M059J (cell line): ENCODE results near the gene C11orf21. TPM values are rescaled to one million over a fixed set of nuclear protein-coding genes. Genes with fewer than 3 reads are reported as not detected.

Experiments used
- DNase-seq: peaks from one replicate; pipeline ENCODE4 v3.0.0-alpha.2; 2012; ENCODE audit warnings: low read depth
- total RNA-seq: library from RNA; depleted of rRNA; stranded (reverse); fragments of >200 nt; shearing (Covaris generic); gene quantifications from 2 replicates; pipeline ENCODE4 v1.2.3, GENCODE V29; 2014

C11orf21 gene
- total RNA-seq, 1 experiment from 2014 or later: not detected

- no peak for DNase-seq
Measured at GRCh38 chr11:2320568-2321310, 19.0 kb upstream of the C11orf21 start.

GRCh38 chr11:2319791-2320472 is 18.2 kb upstream of the C11orf21 start:
- no peak for DNase-seq

DNA sequence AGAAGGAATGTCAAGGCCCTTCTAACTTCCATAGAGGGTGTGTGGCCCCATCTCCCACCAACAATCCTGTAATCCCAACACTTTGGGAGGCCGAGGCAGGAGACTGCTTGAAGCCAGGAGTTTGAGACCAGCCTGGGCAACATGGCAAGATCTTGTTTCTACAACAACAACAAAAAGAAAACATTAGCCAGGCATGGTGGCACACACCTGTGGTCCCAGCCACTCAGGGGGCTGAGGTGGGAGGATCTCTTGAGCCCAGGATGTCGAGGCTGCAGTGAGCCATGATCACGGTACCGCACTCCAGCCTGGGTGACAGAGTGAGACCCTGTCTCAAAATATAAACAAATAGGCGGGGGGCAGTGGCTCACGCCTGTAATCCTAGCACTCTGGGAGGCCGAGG is 17.0 kb upstream of the C11orf21 start:
- DNase-seq: no peak

GRCh38 chr11:2318123-2318522 is 16.4 kb upstream of the C11orf21 start:
- no peak for DNase-seq

DNA sequence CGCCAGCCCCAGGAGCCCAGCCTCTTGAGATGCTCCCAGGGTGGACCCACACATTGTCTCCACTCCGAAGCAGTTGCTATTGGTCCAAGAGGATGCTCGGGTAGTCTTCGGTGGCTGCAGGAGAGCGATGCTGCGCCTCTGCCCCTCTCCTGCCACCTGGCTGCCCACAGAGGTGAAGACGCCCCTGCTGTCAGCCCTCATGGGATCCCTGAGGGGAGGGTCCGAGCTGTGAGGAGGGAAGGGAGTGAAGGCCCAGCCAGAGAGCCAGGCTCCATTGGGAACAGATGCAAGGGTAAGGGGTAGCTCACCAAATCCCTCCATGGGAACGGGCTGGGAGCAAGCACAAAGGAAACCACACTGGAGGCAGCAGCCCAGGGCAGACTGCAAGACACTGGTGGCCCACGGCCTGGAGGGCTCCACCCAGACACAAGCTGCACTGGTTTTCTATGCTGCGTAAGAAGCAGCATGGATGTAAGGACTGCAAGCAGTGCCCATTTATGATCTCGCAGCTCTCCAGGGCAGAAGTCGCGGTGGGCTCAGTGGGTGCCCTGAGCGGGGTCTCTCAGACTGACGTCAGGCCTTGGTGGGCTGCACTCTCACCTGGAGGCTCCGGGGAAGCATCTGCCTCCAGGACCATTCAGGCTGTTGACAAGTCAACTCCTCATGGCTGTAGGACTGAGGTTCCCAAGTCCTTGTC is 15.8 kb upstream of the C11orf21 start:
- DNase-seq: no peak

DNA sequence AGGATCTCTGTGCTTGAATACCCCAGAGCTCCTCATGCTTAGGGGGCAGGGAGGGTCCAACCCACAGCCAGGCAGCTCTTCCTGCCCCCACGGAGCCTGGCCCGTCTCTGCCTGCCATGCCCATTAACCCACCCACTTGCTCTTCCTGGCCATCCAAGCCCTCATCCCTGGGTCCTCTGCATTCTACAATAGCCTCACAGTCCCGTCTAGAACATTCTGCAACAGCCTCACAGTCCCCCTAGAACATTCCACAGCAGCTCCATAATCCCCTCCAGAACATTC is 15.2 kb upstream of the C11orf21 start:
- DNase-seq: no peak

DNA sequence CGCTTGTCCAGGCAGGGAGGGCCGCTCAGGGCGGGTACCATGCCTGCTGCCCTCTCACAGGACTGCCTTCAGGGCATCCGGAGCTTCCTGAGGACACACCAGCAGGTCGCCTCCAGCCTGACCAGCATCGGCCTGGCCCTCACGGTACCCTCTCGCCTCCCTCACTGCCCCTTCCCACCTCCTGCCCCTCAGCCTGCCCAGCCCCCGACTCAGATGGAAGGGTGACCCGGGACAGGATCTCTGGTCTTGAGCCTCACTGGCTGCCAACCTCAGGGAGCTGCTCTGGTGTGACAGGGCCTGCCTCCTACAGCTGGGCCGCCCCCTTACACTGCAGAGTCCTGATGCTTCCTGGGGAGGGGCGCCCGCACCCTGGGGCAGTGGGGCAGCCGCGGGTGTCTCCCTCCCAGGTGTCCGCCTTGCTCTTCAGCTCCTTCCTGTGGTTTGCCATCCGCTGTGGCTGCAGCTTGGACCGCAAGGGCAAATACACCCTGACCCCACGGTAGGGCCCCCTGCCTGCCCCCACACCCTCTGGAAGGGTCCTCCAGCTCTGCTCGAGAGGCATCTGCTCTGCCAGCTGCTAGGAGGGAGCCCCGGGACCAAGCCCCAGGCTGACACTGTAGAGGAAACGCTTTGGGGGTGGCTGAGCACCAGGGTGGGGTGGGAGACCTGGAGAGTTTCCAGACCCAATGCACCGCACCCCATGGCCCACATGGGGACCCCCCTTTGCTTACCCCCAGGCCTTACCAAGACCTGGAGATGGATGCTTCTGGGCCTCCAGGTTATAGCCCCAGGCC is 14.6 kb upstream of the C11orf21 start:
- no peak for DNase-seq

DNA sequence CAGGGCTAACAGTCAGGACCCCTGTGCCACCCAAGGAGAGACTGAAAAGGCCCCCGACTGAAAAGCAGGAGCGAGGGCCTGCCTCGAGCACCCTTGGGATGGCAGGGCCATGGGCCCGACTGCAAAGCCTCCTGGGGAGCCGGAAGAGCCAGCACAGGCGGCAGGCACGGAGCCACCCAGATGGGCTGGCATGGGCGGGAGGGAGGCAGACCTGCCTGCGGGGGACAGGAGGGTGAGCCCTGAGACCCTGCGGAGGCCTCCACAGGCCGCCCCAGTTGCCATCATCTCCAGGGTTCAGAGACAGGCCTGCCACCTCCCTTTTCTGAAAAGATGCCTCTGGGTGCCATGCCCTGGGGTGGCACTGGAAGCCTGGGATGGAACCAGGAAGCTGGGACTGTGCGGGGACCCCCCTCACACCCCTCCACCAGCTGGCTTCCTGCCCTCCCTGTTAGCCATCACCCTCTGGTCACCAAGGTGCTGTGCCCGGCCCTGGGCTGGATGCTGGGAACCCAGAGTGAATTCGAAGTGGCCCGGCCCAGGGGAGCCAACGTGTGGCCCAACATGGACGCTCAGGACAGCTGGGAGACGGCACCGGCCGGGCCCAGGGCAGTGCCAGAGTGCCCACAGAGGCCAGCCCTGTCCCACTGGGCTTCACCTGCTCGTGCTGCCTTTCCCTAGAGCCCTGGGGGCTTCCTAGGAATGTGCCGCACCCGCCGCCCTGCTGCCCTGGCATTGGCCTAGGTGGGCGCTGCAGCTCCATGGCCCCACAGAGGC is 13.9 kb upstream of the C11orf21 start:
- DNase-seq: no peak

DNA sequence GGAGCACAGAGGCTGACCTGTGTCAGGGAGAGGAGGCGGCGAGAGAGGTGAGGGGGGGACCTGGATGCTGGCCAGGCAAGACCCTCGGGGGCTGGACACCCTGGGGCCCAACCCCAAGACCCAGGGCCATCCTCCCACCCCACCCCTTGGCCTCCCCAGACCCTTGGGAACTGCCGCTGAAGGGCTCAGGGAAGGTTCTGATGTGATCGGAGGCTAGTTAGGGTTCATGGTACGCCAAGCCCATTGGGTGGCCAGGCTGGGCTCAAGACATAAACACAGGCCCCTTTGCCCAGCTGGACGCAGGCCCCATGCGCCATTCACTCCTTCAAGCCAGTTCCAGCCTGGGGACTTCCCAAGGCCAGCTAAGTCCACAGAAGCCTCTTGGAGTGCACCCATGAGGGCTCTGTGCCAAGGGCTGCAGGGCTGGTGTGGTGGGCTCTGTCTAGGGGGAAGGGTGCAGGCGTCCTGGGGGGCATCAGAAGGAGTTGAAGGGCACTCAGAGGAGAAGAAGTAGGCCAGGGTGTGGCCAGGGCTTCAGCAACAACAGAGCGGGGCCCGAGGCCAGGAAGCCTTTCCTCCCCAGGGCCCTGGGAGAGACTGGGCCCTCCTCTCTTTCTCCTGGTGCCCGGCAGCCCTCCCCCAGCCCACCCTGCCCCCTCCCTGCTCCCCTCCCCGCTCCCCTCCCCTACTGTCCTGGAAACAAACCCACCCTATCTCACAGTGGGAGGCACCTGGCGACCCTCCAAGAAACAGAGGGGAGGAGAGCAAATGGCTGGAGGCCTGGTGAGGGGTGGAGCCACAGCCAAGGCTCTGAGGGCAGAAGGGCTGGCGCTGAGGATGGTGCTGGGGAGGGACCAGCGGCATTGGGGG is 13.0 kb upstream of the C11orf21 start:
- peak; percentile 42 for DNase-seq

DNA sequence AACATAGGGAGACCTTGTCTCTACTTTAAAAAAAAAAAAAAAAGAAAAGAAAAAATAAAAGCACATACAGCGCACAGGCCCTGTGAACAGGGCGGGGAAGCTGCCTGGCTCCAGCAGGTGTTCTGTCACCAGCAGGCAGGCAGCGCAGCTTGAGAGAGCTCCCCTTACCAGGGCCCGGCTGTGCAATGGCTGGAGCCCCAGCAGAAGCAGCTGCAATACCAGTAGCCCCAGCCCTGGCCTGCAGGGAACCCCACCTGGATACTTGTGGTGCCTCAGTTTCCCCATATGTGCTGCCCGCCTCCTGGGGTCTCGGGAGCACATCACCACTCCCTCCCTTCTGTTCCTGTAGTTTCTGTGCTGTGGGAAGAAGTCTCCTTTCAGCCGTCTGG is 12.4 kb upstream of the C11orf21 start:
- DNase-seq: no peak

GRCh38 chr11:2313051-2313951 is 11.6 kb upstream of the C11orf21 start:
- DNase-seq: no peak

GRCh38 chr11:2312232-2313042 is 10.7 kb upstream of the C11orf21 start:
- peak; percentile 86 for DNase-seq

DNA sequence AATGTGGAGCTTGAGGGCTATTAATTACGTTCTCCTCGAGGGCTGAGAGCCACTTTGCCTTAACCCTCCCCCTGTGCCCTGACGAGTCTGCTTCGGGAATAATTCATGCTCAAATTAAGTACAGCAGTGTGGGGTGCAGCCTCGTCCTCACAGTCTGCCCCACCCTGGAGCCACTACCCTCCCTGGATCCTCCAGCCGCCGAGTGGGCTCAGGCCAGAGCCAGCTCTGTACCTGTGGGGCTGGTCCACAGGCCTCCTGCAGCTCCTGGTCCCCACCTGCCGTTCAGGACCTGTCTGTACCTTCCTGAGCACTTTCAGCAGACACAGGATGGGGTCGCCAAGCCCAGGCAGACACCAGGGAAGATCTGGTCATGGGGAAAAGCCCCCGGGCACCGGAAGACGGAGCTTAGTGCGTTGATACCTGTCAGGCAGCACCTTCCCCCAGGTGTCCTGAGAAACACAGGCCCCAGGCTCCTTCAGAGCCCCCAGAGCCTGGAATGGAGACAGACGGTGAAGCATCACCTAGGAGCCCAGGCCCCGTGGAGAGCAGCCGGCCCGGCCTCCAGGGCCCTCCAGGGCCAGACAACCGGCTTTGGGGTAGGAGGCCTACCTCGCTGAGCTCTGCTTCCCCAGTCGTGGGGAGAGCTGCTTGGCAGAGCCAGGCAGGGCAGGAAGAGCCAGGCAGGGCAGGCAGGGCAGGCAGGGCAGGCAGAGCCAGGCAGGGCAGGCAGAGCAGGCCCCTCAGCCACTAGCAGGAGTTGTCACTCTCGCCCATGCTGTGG is 9.8 kb upstream of the C11orf21 start:
- DNase-seq: no peak

DNA sequence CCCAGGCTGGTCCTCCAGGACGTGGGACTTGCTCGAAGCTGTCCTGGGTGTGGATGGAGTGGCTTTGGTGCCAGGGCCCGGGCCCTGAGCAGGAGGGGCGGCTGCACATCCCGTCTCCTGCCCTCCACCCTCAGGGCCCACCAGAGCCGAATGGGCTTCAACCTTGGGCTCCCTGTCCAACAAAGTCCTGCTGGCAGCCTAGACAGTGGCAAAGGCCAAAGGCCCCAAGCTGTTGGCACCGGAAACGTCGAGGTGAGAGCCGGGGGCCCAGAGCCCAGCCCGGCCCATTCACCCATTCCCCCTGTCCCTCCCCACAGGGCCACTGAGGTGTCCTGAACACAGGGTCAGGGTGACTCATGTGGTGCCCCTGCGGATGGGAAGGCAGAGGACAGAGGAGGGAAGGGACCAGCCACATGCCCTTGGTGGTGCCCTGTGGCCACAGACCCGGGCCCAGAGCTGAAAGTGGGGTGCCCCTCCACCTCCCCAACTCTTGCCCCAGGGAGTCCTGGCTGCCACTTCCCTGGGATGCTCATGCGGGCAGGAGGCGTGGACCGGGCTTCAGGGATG is 9.2 kb upstream of the C11orf21 start:
- no peak for DNase-seq

- DNase-seq: no peak
Measured at GRCh38 chr11:2310073-2310785, 8.5 kb upstream of the C11orf21 start.

GRCh38 chr11:2309251-2310072 is 7.7 kb upstream of the C11orf21 start:
- no peak for DNase-seq
